HG02943 (cell line): ENCODE data around the gene RTL3.

Experiments
- ATAC-seq: cut with Tn5 transposase; IDR thresholded peaks from one replicate; pipeline ENCODE4 v1.9.1; 2021; ENCODE audit warnings: mild to moderate bottlenecking, low read depth, moderate library complexity; ENCODE audit not compliant: unreplicated experiment

The RTL3 gene

GRCh38 chrX:78622831-78623230, 36.3 kb downstream of the RTL3 start:
- ATAC-seq: no peak

- no peak for ATAC-seq
These were observed 39.3 kb downstream of the RTL3 start for GRCh38 chrX:78619834-78620233.

- ATAC-seq: no peak
These were observed 40.1 kb downstream of the RTL3 start for GRCh38 chrX:78618987-78619386.

- ATAC-seq: no peak
These were observed 44.9 kb downstream of the RTL3 start for GRCh38 chrX:78614264-78614663.
